Liver (tissue), 3 donors: Measurements from ENCODE around the gene LILRA5.

Experiments used
- EGR1 ChIP-seq, 2 donors: IDR thresholded peaks; 2 replicates each; pipeline ENCODE4 v1.6.1; 2016 to 2018; ENCODE audit warnings: antibody characterized with exemption in 2 of 2, low read depth in 2 of 2
- GABPA ChIP-seq, 2 donors: IDR thresholded peaks in 1 of 2; conservative IDR thresholded peaks in 1 of 2; 2 replicates each; pipeline ENCODE4 v1.6.1; 2016; ENCODE audit warnings: antibody characterized with exemption in 2 of 2, mild to moderate bottlenecking in 1 of 2, moderate library complexity in 1 of 2
- HNF4A ChIP-seq, 2 donors: conservative IDR thresholded peaks; 2 replicates each; pipeline ENCODE4 v1.6.1; 2016; ENCODE audit warnings: antibody characterized with exemption in 2 of 2, mild to moderate bottlenecking in 2 of 2
- HNF4G ChIP-seq: IDR thresholded peaks from 2 replicates; pipeline ENCODE4 v1.6.1; 2016; ENCODE audit warnings: antibody characterized with exemption
- JUND ChIP-seq, 2 donors: IDR thresholded peaks; 2 replicates each; pipeline ENCODE4 v1.6.1; 2016; ENCODE audit warnings: antibody characterized with exemption in 2 of 2
- RAD21 ChIP-seq, 2 donors: IDR thresholded peaks; 2 replicates each; pipeline ENCODE4 v1.6.1; 2016; ENCODE audit warnings: antibody characterized with exemption in 2 of 2, mild to moderate bottlenecking in 2 of 2
- RXRA ChIP-seq, 2 donors: IDR thresholded peaks; 2 replicates each; pipeline ENCODE4 v1.6.1; 2017 to 2018; ENCODE audit warnings: antibody characterized with exemption in 2 of 2, mild to moderate bottlenecking in 1 of 2
- TAF1 ChIP-seq: conservative IDR thresholded peaks from 2 replicates; pipeline ENCODE4 v1.6.1; 2016; ENCODE audit warnings: antibody characterized with exemption, mild to moderate bottlenecking
- TF ChIP-seq, protein P1 (sequence below): fragments of 150-350 bp; IDR thresholded peaks from 2 replicates; pipeline ENCODE4 v1.5.1; 2017; ENCODE audit warnings: improper control_type of control experiment, low read depth, low read length; ENCODE audit not compliant: missing input control
- TF ChIP-seq, protein P2 (sequence below): IDR thresholded peaks from 2 replicates; pipeline ENCODE4 v1.6.1; 2016; ENCODE audit warnings: antibody characterized with exemption
- TF ChIP-seq, protein P3 (sequence below): IDR thresholded peaks from 2 replicates; pipeline ENCODE4 v1.6.1; 2016; ENCODE audit warnings: antibody characterized with exemption
- donor health status: healthy.
- donor health status: healthy.

DNA sequence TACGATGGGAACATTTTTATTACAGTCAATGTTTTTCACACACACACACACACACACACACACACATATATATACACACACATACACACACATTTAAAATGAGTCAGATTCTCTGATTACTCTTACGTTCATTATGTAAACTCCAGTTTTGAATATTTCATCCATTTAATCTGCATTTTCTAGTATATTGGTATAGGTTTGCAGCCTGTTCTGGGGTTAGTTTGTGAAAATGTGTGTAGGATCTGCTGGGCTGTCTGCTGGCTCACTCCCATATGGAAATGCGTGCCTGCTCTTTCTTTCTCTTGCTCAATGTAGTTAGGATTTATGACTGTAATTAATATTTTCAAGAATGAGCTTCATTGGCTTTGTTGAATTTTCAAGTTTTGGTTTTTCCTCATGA, 39.1 kb downstream of the LILRA5 start:
- TF ChIP-seq, protein P1, sequence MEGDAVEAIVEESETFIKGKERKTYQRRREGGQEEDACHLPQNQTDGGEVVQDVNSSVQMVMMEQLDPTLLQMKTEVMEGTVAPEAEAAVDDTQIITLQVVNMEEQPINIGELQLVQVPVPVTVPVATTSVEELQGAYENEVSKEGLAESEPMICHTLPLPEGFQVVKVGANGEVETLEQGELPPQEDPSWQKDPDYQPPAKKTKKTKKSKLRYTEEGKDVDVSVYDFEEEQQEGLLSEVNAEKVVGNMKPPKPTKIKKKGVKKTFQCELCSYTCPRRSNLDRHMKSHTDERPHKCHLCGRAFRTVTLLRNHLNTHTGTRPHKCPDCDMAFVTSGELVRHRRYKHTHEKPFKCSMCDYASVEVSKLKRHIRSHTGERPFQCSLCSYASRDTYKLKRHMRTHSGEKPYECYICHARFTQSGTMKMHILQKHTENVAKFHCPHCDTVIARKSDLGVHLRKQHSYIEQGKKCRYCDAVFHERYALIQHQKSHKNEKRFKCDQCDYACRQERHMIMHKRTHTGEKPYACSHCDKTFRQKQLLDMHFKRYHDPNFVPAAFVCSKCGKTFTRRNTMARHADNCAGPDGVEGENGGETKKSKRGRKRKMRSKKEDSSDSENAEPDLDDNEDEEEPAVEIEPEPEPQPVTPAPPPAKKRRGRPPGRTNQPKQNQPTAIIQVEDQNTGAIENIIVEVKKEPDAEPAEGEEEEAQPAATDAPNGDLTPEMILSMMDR = no peak
- TF ChIP-seq, protein P2, sequence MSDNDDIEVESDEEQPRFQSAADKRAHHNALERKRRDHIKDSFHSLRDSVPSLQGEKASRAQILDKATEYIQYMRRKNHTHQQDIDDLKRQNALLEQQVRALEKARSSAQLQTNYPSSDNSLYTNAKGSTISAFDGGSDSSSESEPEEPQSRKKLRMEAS = no peak
- no peak for TF ChIP-seq RXRA (IDR thresholded peaks at IDR 0.05)
- TF ChIP-seq EGR1 (IDR thresholded peaks at IDR 0.05; ENCODE audit: low read depth in 2 of 2) = no peak
- TF ChIP-seq, protein P3, sequence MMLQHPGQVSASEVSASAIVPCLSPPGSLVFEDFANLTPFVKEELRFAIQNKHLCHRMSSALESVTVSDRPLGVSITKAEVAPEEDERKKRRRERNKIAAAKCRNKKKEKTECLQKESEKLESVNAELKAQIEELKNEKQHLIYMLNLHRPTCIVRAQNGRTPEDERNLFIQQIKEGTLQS = no peak
- no peak for TF ChIP-seq TAF1
- no peak for TF ChIP-seq GABPA (IDR thresholded peaks at IDR 0.05 in 1 of 2, conservative IDR thresholded peaks at IDR 0.05 in 1 of 2)
- no peak for TF ChIP-seq RAD21 (IDR thresholded peaks at IDR 0.05)
- no peak for TF ChIP-seq HNF4A (conservative IDR thresholded peaks at IDR 0.05)
- TF ChIP-seq HNF4G = no peak
- TF ChIP-seq JUND (IDR thresholded peaks at IDR 0.05) = no peak
